HG03565 (cell line): ENCODE results near the gene ST8SIA6.

ENCODE experiments used
- ATAC-seq: cut with Tn5 transposase; IDR thresholded peaks from one replicate; pipeline ENCODE4 v1.9.1; 2021; ENCODE audit warnings: mild to moderate bottlenecking, moderate library complexity; ENCODE audit not compliant: unreplicated experiment

The ST8SIA6 gene

GRCh38 chr10:17387861-17388503 lies 66.4 kb downstream of the ST8SIA6 start:
- ATAC-seq, result no peak

GRCh38 chr10:17386616-17387075 lies 67.7 kb downstream of the ST8SIA6 start:
- no peak for ATAC-seq

DNA sequence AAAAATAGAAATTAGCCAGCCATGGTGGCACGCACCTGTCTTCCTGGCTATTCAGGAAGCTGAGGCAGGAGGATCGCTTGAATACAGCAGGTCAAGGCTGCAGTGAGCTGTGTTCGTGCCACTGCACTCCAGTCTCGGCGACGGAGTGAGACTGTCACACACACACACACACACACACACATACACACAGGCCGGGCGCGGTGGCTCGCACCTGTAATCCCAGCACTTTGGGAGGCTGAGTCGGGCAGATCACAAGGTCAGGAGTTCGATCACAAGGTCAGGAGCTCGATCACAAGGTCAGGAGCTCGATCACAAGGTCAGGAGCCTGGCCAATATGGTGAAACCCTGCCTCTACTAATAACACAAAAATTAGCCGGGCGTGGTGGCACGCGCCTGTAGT lies 68.4 kb downstream of the ST8SIA6 start:
- ATAC-seq, result no peak

GRCh38 chr10:17385066-17385465 lies 69.3 kb downstream of the ST8SIA6 start:
- no peak for ATAC-seq

- no peak for ATAC-seq
Measured at GRCh38 chr10:17383801-17384555, 70.4 kb downstream of the ST8SIA6 start.

GRCh38 chr10:17381502-17382142 lies 72.8 kb downstream of the ST8SIA6 start:
- no peak for ATAC-seq

GRCh38 chr10:17380888-17381287 lies 73.5 kb downstream of the ST8SIA6 start:
- ATAC-seq, result no peak

GRCh38 chr10:17380016-17380415 lies 74.4 kb downstream of the ST8SIA6 start:
- ATAC-seq, result no peak

DNA sequence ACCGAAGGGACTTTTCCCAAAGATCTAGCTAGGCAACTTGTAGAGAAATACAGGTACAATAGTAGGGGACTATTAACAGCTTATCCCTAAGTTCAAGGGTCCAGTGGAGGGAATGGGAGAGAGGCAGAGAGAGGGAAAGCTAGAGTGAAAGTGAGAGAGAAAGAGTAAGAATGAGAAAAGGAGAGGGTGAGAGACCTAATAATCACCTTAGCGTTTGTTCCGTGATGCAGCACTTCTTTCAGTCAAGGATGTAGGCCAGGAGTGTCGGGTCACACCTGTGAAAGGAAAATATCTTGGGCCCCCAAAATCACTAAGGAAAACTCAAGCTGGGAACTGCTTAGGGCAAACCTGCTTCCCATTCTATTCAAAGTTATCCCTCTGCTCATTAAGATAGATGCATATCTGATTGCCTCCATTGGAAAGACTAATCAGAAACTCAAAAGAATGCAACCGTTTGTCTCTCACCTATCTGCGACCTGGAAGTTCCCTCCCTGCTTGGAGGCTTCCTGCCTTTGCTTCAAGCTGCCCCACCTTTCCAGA lies 75.2 kb downstream of the ST8SIA6 start:
- no peak for ATAC-seq

DNA sequence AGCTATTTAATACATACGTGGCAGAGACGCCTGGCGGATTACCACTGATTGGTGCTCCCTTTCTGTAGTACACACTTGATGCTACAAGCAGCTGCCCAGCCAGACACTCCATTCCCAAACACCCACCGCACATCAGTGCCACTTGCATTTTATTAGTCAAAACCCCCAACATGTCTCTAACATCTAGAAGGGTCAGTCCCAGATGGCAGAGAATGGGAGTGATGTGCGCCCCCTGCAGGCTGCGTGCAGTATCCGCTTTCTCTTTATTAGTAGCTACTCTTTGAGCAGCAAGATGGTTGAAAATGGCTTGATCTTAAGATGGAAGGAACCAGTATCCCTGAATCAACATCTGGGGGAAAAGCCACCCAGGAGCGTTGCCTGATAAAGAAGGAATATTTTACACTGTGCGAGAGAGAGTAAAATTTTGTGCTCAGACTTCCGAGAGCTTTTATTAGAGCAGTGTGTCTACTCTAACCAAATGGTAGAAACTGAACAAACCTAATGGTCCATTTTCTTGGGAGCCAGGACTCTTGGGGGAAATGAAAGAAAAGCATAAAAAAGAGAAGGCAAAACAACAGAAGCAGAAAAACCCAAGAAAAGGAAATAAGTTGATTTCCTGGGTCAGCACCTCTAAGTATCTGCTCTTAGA lies 78.3 kb downstream of the ST8SIA6 start:
- no peak for ATAC-seq

- ATAC-seq, result no peak
Measured at GRCh38 chr10:17368708-17369272, 85.6 kb downstream of the ST8SIA6 start.

DNA sequence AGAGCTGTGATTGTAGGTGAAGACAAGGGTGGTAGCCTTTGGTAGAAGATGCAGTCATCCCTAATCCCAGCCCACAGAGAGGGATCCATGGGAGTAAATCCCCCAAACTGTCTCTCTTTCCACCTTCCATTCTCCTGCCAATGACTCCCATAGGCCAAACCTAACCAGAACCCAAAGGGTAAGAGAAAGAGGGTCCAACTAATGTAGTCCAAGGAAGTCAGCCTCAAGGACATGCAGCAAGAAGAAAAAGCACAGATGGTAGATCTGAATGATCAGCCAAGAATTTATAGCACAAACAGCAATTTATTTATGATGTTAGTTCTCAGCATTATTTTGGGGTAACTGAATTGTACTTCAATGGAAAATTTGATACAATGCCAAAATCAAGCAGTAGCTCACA lies 87.7 kb downstream of the ST8SIA6 start:
- no peak for ATAC-seq

GRCh38 chr10:17365402-17365801 lies 89.0 kb downstream of the ST8SIA6 start:
- no peak for ATAC-seq

- ATAC-seq, result no peak
Measured at GRCh38 chr10:17358461-17358860, 95.9 kb downstream of the ST8SIA6 start.

- ATAC-seq, result no peak
Measured at GRCh38 chr10:17357781-17358180, 96.6 kb downstream of the ST8SIA6 start.

- ATAC-seq, result no peak
Measured at GRCh38 chr10:17356820-17357219, 97.6 kb downstream of the ST8SIA6 start.

DNA sequence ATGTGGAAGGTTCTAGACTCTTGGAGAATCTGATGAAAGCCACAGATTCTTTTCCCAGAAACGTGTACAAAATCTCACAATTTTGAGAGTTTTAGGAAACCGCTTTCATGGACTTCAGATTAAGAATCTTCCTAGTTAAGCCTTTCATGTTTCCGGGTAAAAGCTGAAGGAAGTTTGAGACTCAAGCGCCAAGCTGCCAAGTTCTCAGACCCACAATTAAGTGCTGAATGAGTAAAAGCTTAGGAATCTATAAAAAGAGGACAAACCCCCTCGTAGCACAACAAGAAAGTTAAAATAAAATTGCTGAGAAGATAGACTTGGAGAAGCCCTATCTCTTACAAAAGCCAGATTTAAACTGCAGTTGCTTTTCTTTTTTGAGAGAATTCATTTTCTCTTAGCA lies 99.6 kb downstream of the ST8SIA6 start:
- no peak for ATAC-seq

- no peak for ATAC-seq
Measured at GRCh38 chr10:17353568-17354300, 100.7 kb downstream of the ST8SIA6 start.

- no peak for ATAC-seq
Measured at GRCh38 chr10:17352583-17352982, 101.8 kb downstream of the ST8SIA6 start.

GRCh38 chr10:17351506-17351905 lies 102.9 kb downstream of the ST8SIA6 start:
- ATAC-seq, result no peak
